Choroid plexus epithelial cell (primary cell): Measurements from ENCODE around the gene CSTB.

Source experiments
- DNase-seq: peaks from one replicate; pipeline ENCODE4 v3.0.0-alpha.2; 2010; ENCODE audit warnings: low read depth
- H3K4me3 ChIP-seq: 2 replicates; pipeline ENCODE4 v1.5.1; 2011; ENCODE audit warnings: low read depth, mild to moderate bottlenecking, control low read depth, low read length, moderate library complexity
- CTCF ChIP-seq: conservative IDR thresholded peaks from 2 replicates; pipeline ENCODE4 v1.5.1; 2011; ENCODE audit warnings: low read depth, mild to moderate bottlenecking, control low read depth, inconsistent platforms, low read length, moderate library complexity

CSTB gene

GRCh38 chr21:43779660-43780059, 3.6 kb upstream of the CSTB start:
- no peak overlapping the region for H3K4me3 ChIP-seq
- no peak for TF ChIP-seq CTCF
- DNase-seq = no peak

- no peak for TF ChIP-seq CTCF
- peak; percentile 83 for DNase-seq
- H3K4me3 ChIP-seq = no peak overlapping the region
Observed at GRCh38 chr21:43778469-43779335, 2.6 kb upstream of the CSTB start.

GRCh38 chr21:43777953-43778352, 1.8 kb upstream of the CSTB start:
- no peak for DNase-seq
- TF ChIP-seq CTCF = no peak
- no peak overlapping the region for H3K4me3 ChIP-seq

GRCh38 chr21:43775190-43775589, 918 bp downstream of the CSTB start:
- DNase-seq = no peak
- H3K4me3 ChIP-seq = peak overlapping the region; percentile 83
- TF ChIP-seq CTCF = no peak

GRCh38 chr21:43774163-43774562, 1.9 kb downstream of the CSTB start:
- DNase-seq = no peak
- TF ChIP-seq CTCF = no peak
- H3K4me3 ChIP-seq = no peak overlapping the region

GRCh38 chr21:43772425-43772821, 3.7 kb downstream of the CSTB start:
- H3K4me3 ChIP-seq = no peak overlapping the region
- DNase-seq = no peak
- no peak for TF ChIP-seq CTCF
